Hepatocyte (in vitro differentiated cells): ENCODE measurements around the gene UCK2. TPM values are rescaled to one million over a fixed set of nuclear protein-coding genes. Genes with fewer than 3 reads are reported as not detected.

Source experiments
- DNase-seq: peaks from one replicate; pipeline ENCODE4 v3.0.0-alpha.2; 2016; ENCODE audit warnings: low spot score
- H2AFZ ChIP-seq: fragments of 200-600 bp; sonication (generic); 2 replicates; pipeline ENCODE4 v1.6.0; 2016; ENCODE audit warnings: antibody characterized with exemption, mild to moderate bottlenecking
- H3K27ac ChIP-seq: fragments of 200-600 bp; sonication (generic); 2 replicates; pipeline ENCODE4 v1.5.1; 2016; ENCODE audit warnings: mild to moderate bottlenecking
- H3K27me3 ChIP-seq: fragments of 200-600 bp; sonication (generic); 2 replicates; pipeline ENCODE4 v1.6.1; 2016
- H3K36me3 ChIP-seq: fragments of 200-600 bp; sonication (generic); replicated peaks from 2 replicates; pipeline ENCODE4 v1.5.1; 2016; ENCODE audit warnings: low read depth; ENCODE audit not compliant: insufficient read depth
- H3K4me1 ChIP-seq: fragments of 200-600 bp; sonication (generic); 2 replicates; pipeline ENCODE4 v1.5.1; 2016; ENCODE audit warnings: mild to moderate bottlenecking, moderate library complexity; ENCODE audit not compliant: insufficient read depth
- H3K4me2 ChIP-seq: fragments of 200-600 bp; sonication (generic); 2 replicates; pipeline ENCODE4 v1.6.0; 2016
- H3K4me3 ChIP-seq: fragments of 200-600 bp; sonication (generic); 2 replicates; pipeline ENCODE4 v1.5.1; 2016; ENCODE audit warnings: mild to moderate bottlenecking
- H3K79me2 ChIP-seq: fragments of 200-600 bp; sonication (generic); 2 replicates; pipeline ENCODE4 v1.6.0; 2017; ENCODE audit warnings: mild to moderate bottlenecking
- H3K9me2 ChIP-seq: fragments of 200-600 bp; sonication (generic); replicated peaks from 2 replicates; pipeline ENCODE4 v1.6.0; 2017; ENCODE audit warnings: mild to moderate bottlenecking; ENCODE audit not compliant: insufficient read depth
- H3K9me3 ChIP-seq: fragments of 200-600 bp; sonication (generic); 2 replicates; pipeline ENCODE4 v1.5.1; 2016; ENCODE audit warnings: low read depth, mild to moderate bottlenecking
- H4K20me1 ChIP-seq: fragments of 200-600 bp; sonication (generic); 2 replicates; pipeline ENCODE4 v1.6.0; 2016; ENCODE audit warnings: mild to moderate bottlenecking; ENCODE audit not compliant: insufficient read depth, poor library complexity, severe bottlenecking
- EZH2 ChIP-seq: fragments of 200-600 bp; sonication (generic); IDR thresholded peaks from 2 replicates; pipeline ENCODE4 v1.6.1; 2016; ENCODE audit warnings: antibody characterized with exemption, mild to moderate bottlenecking, borderline replicate concordance
- EZH2phosphoT487 ChIP-seq: fragments of 200-600 bp; sonication (generic); IDR thresholded peaks from one replicate; pipeline ENCODE4 v1.6.1; 2018; ENCODE audit warnings: antibody characterized with exemption, mild to moderate bottlenecking, low read depth, moderate library complexity; ENCODE audit not compliant: unreplicated experiment, severe bottlenecking
- WGBS: methylation state at CpG from one replicate; pipeline ENCODE4 v1.1.6; 2016; ENCODE audit warnings: low lambda C conversion rate; ENCODE audit errors: missing lambda C conversion rate; 5-methylcytosine and 5-hydroxymethylcytosine counted together
- polyA plus RNA-seq: library from polyadenylated mRNA; unstranded; fragments of >200 nt; fragmentation: Nextera tagmentation; extraction: Ambion mirVana; gene quantifications from 2 replicates; pipeline ENCODE4 v1.2.1, GENCODE V29; 2016
- total RNA-seq: library from RNA; depleted of rRNA; stranded (reverse); fragments of >200 nt; gene quantifications from 2 replicates; pipeline ENCODE4 v1.2.3, GENCODE V29; 2014
- TF ChIP-seq, protein P1 (sequence below): fragments of 200-600 bp; sonication (generic); IDR thresholded peaks from 2 replicates; pipeline ENCODE4 v1.5.1; 2016; ENCODE audit warnings: antibody characterized with exemption, mild to moderate bottlenecking; ENCODE audit not compliant: poor library complexity

The UCK2 gene
- total and polyA plus RNA-seq, 2 experiments from 2014 or later, result 20.9 to 22.2 TPM

GRCh38 chr1:165936542-165936941, 109.1 kb downstream of the UCK2 start:
- H3K79me2 ChIP-seq, result no peaks in the 10 kb centered on the region
- H4K20me1 ChIP-seq, result no peaks in the 10 kb centered on the region
- H3K9me2 ChIP-seq, result no peaks in the 10 kb centered on the region
- no peaks in the 10 kb centered on the region for H3K36me3 ChIP-seq
- no peak overlapping the region for H3K27ac ChIP-seq
- H3K9me3 ChIP-seq, result no peaks in the 10 kb centered on the region
- 92% methylated on average over 5 of the region's 5 CpGs for WGBS
- no peaks in the 10 kb centered on the region for H3K27me3 ChIP-seq
- H3K4me1 ChIP-seq, result no peaks in the 10 kb centered on the region
- no peak overlapping the region for H3K4me3 ChIP-seq
- H2AFZ ChIP-seq, result no peak overlapping the region
- DNase-seq, result no peak
- TF ChIP-seq, protein P1, sequence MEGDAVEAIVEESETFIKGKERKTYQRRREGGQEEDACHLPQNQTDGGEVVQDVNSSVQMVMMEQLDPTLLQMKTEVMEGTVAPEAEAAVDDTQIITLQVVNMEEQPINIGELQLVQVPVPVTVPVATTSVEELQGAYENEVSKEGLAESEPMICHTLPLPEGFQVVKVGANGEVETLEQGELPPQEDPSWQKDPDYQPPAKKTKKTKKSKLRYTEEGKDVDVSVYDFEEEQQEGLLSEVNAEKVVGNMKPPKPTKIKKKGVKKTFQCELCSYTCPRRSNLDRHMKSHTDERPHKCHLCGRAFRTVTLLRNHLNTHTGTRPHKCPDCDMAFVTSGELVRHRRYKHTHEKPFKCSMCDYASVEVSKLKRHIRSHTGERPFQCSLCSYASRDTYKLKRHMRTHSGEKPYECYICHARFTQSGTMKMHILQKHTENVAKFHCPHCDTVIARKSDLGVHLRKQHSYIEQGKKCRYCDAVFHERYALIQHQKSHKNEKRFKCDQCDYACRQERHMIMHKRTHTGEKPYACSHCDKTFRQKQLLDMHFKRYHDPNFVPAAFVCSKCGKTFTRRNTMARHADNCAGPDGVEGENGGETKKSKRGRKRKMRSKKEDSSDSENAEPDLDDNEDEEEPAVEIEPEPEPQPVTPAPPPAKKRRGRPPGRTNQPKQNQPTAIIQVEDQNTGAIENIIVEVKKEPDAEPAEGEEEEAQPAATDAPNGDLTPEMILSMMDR, result no peak
- TF ChIP-seq EZH2phosphoT487 (no peak), EZH2 (no peak)
- no peak overlapping the region for H3K4me2 ChIP-seq

DNA sequence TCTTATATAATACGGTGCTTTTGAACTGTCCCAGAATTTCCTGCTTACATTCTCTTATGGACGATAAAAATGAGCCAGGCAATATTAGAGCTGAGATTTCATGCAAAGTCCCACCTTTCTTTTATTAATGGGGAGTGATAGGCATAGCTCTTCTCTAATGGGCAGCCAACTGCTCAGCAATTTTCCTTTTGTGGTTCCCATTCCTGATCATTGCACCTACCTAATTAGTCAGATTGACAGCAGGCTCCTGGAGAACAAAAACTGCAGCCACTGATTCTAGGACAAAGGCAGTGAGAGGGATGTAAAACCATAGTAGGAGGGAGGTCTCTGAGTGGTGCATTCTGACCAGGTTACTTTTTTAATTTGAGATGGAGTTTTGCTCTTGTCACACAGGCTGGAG, 110.4 kb downstream of the UCK2 start:
- Histone ChIP-seq H3K4me1 (no peaks in the 10 kb centered on the region), H4K20me1 (no peaks in the 10 kb centered on the region), H3K9me3 (no peaks in the 10 kb centered on the region), H3K36me3 (no peaks in the 10 kb centered on the region), H3K4me2 (no peak overlapping the region), H3K27me3 (no peaks in the 10 kb centered on the region), H2AFZ (no peak overlapping the region), H3K4me3 (no peak overlapping the region), H3K79me2 (no peaks in the 10 kb centered on the region), H3K9me2 (no peaks in the 10 kb centered on the region), H3K27ac (no peak overlapping the region)
- TF ChIP-seq EZH2, result no peak
- no peak for TF ChIP-seq EZH2phosphoT487
- DNase-seq, result no peak
- 92% methylated on average over 2 of the region's 2 CpGs for WGBS

- TF ChIP-seq, protein P1, result no peak
- TF ChIP-seq EZH2phosphoT487 (no peak), EZH2 (no peak)
- Histone ChIP-seq H3K27me3 (no peaks in the 10 kb centered on the region), H3K27ac (no peak overlapping the region), H3K4me2 (no peak overlapping the region), H3K4me3 (no peak overlapping the region), H2AFZ (no peak overlapping the region), H3K9me3 (no peaks in the 10 kb centered on the region), H3K4me1 (no peaks in the 10 kb centered on the region), H3K79me2 (no peaks in the 10 kb centered on the region), H4K20me1 (no peaks in the 10 kb centered on the region), H3K36me3 (no peaks in the 10 kb centered on the region), H3K9me2 (no peaks in the 10 kb centered on the region)
- DNase-seq, result no peak
- WGBS, result 88% methylated on average over 2 of the region's 2 CpGs
Observed at GRCh38 chr1:165938844-165939243, 111.4 kb downstream of the UCK2 start.

GRCh38 chr1:165941531-165941930, 114.1 kb downstream of the UCK2 start:
- Histone ChIP-seq H3K4me3 (no peak overlapping the region), H3K4me2 (no peak overlapping the region)
- 92% methylated on average over 21 of the region's 21 CpGs for WGBS

More at GRCh38 chr1:165941531-165941930, 114.1 kb downstream of the UCK2 start:
- no peak for TF ChIP-seq EZH2
- TF ChIP-seq, protein P1, result no peak
- Histone ChIP-seq H3K27me3 (peaks cover 3% of the 10 kb centered on the region), H4K20me1 (no peaks in the 10 kb centered on the region), H3K36me3 (no peaks in the 10 kb centered on the region), H3K27ac (no peak overlapping the region), H2AFZ (no peak overlapping the region), H3K4me1 (no peaks in the 10 kb centered on the region), H3K9me2 (no peaks in the 10 kb centered on the region), H3K9me3 (no peaks in the 10 kb centered on the region), H3K79me2 (no peaks in the 10 kb centered on the region)
- no peak for DNase-seq
